RPMI8226 (cell line): ENCODE data around the gene VWA8.
"Not testable (repeated sequence)": the region's sequence is repeated elsewhere in the genome, so short reads cannot be mapped to it uniquely, and the experiment has no call there.

Experiments used
- DNase-seq: peaks from one replicate; pipeline ENCODE4 v3.0.0-alpha.2; 2015

The VWA8 gene

GRCh38 chr13:41675306-41675705 lies 285.6 kb downstream of the VWA8 start:
- no peak for DNase-seq

GRCh38 chr13:41674246-41674645 lies 286.7 kb downstream of the VWA8 start:
- DNase-seq: no peak

GRCh38 chr13:41673640-41674039 lies 287.3 kb downstream of the VWA8 start:
- DNase-seq: no peak

- no peak for DNase-seq
These were observed 290.0 kb downstream of the VWA8 start for GRCh38 chr13:41670873-41671443.

- peak; percentile 60 for DNase-seq
These were observed 292.7 kb downstream of the VWA8 start for GRCh38 chr13:41668130-41668757.

- DNase-seq: no peak
These were observed 294.3 kb downstream of the VWA8 start for GRCh38 chr13:41666644-41667043.

GRCh38 chr13:41660411-41660810 lies 300.5 kb downstream of the VWA8 start:
- no peak for DNase-seq

- DNase-seq: no peak
These were observed 302.8 kb downstream of the VWA8 start for GRCh38 chr13:41658057-41658661.

GRCh38 chr13:41655997-41656396 lies 304.9 kb downstream of the VWA8 start:
- no peak for DNase-seq

- no peak for DNase-seq
These were observed 306.1 kb downstream of the VWA8 start for GRCh38 chr13:41654796-41655195.

- peak; percentile 18 for DNase-seq
These were observed 308.1 kb downstream of the VWA8 start for GRCh38 chr13:41652735-41653361.

GRCh38 chr13:41651413-41652058 lies 309.4 kb downstream of the VWA8 start:
- DNase-seq: no peak

GRCh38 chr13:41650706-41651105 lies 310.2 kb downstream of the VWA8 start:
- no peak for DNase-seq

- DNase-seq: no peak
These were observed 311.2 kb downstream of the VWA8 start for GRCh38 chr13:41649659-41650058.

- no peak for DNase-seq
These were observed 312.5 kb downstream of the VWA8 start for GRCh38 chr13:41648314-41648935.

GRCh38 chr13:41647699-41648313 lies 313.1 kb downstream of the VWA8 start:
- DNase-seq: not testable (repeated sequence)

- no peak for DNase-seq
These were observed 315.6 kb downstream of the VWA8 start for GRCh38 chr13:41645331-41645730.

- no peak for DNase-seq
These were observed 316.2 kb downstream of the VWA8 start for GRCh38 chr13:41644742-41645141.

- no peak for DNase-seq
These were observed 317.4 kb downstream of the VWA8 start for GRCh38 chr13:41643507-41643906.

GRCh38 chr13:41641961-41642360 lies 318.9 kb downstream of the VWA8 start:
- DNase-seq: no peak

- no peak for DNase-seq
These were observed 319.5 kb downstream of the VWA8 start for GRCh38 chr13:41641429-41641828.

- DNase-seq: no peak
These were observed 320.7 kb downstream of the VWA8 start for GRCh38 chr13:41639955-41640780.
